GM10266 (cell line): ENCODE results near the gene DNAJB7.
"Not testable (repeated sequence)": the region's sequence is repeated elsewhere in the genome, so short reads cannot be mapped to it uniquely, and the experiment has no call there.

Source experiments
- DNase-seq: peaks from one replicate; pipeline ENCODE4 v3.0.0; 2012; ENCODE audit errors: extremely low spot score
- TF ChIP-seq, protein P1 (sequence below): IDR thresholded peaks from 2 replicates; pipeline ENCODE4 v1.5.1; 2012; ENCODE audit warnings: mild to moderate bottlenecking, low read depth; ENCODE audit not compliant: control insufficient read depth, insufficient read depth; ENCODE audit errors: missing control alignments

Gene DNAJB7

GRCh38 chr22:40889116-40889515 is 27.2 kb upstream of the DNAJB7 start:
- TF ChIP-seq, protein P1, sequence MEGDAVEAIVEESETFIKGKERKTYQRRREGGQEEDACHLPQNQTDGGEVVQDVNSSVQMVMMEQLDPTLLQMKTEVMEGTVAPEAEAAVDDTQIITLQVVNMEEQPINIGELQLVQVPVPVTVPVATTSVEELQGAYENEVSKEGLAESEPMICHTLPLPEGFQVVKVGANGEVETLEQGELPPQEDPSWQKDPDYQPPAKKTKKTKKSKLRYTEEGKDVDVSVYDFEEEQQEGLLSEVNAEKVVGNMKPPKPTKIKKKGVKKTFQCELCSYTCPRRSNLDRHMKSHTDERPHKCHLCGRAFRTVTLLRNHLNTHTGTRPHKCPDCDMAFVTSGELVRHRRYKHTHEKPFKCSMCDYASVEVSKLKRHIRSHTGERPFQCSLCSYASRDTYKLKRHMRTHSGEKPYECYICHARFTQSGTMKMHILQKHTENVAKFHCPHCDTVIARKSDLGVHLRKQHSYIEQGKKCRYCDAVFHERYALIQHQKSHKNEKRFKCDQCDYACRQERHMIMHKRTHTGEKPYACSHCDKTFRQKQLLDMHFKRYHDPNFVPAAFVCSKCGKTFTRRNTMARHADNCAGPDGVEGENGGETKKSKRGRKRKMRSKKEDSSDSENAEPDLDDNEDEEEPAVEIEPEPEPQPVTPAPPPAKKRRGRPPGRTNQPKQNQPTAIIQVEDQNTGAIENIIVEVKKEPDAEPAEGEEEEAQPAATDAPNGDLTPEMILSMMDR, result no peak
- no peak for DNase-seq

- TF ChIP-seq, protein P1, result no peak
- no peak for DNase-seq
Observed at GRCh38 chr22:40878922-40879321, 17.0 kb upstream of the DNAJB7 start.

DNA sequence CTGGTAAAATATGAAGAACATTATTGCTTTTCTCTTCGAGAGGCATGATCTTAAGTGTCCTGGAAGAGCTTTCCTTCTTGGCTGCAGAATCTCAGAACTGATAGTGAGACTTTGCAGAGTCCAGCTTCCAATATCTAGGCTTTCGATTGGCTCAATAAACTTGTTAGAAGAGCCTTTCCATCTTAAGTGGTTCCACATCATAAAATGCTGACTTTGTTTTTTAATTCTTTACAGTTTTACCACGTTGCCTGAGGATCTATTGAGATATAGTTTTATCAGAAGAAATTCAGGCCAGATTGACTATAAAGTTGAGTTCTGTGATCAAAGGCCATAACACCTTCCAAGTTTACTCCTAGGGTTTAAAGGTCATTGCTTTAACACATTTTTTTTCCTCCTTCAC is 15.6 kb upstream of the DNAJB7 start:
- no peak for DNase-seq
- TF ChIP-seq, protein P1, result no peak

- TF ChIP-seq, protein P1, result no peak
- no peak for DNase-seq
Observed at GRCh38 chr22:40876907-40877306, 15.0 kb upstream of the DNAJB7 start.

DNA sequence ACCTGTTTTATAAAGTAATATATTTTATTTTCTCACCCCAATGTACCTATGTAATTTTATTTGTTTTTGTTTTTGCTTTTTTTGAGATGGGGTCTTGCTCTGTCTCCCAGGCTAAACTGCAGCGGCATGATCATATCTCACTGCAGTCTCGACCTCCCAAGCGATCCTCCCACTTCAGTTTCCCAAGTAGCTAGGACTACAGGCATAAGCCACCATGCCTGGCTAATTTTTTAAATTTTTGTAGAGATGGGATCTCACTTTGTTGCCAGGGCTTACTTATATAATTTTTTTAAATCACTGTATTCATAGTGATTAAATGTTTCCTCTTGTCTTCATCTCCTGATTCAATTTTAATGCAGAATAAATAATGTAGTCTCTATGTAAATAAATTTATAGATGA is 13.2 kb upstream of the DNAJB7 start:
- TF ChIP-seq, protein P1, result no peak
- no peak for DNase-seq

DNA sequence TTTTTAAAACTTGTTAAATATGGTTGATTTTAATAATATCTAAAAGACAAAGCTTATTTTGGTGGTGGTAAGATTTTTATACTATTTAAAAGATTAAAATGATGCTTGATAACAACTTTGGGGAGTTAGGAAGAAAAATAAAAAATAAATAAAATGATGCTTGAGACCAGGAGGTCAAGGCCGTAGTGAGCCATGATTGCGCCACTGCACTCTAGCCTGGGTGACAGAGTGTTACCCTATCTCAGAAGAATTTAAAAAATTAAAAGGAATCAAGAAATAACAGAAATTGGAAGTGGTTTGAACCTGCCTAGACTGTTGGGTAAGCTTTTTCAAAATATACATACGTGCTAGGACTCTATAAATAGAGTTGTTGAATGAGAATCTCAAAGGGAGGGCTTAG is 12.1 kb upstream of the DNAJB7 start:
- no peak for DNase-seq
- TF ChIP-seq, protein P1, result no peak

- DNase-seq, result not testable (repeated sequence)
Observed at GRCh38 chr22:40868379-40868778, 6.5 kb upstream of the DNAJB7 start.

DNA sequence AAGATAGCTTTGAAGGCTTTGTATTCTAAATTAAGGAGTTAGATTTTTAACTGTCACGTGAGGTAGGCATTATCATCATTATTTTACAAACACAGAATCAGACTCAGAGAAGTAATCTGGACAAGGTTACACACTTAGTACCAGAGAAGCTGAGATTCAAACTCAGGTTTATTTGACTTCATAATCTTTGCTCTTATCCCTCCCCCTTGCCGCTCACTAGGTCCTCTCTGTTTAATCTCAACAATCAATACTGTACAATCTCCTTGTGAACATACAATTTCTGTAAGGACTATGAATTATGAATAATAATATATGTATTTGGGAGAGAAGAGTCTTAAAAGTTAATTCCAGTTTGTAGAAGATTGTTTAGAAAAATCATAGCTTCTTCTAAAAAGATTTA is 5.2 kb upstream of the DNAJB7 start:
- TF ChIP-seq, protein P1, result no peak
- no peak for DNase-seq
